ENCODE results near the gene STXBP4.

- TF ChIP-seq CTCF (IDR thresholded peaks at IDR 0.05) (no peak), POLR2A (IDR thresholded peaks at IDR 0.05) (no peak)
Measured at GRCh38 chr17:55168958-55169687, 200.6 kb downstream of the STXBP4 start.
